Psoas muscle (tissue), 8 donors: ENCODE measurements around the gene TNNC2. TPM values are rescaled to one million over a fixed set of nuclear protein-coding genes. Genes with fewer than 3 reads are reported as not detected.

ENCODE experiments used
- ATAC-seq, 4 donors: fragments of 200-7000 bp; cut with Tn5 transposase; one replicate each; pipeline ENCODE4 v1.9.1; 2020; ENCODE audit warnings: moderate library complexity in 3 of 4, mild to moderate bottlenecking in 2 of 4
- DNase-seq, 2 donors: peaks; one replicate each; pipeline ENCODE4 v3.0.0-alpha.2; 2020
- H3K27ac ChIP-seq: fragments of 200-600 bp; one replicate; pipeline ENCODE4 v1.8.0; 2022
- H3K27me3 ChIP-seq, 3 donors: fragments of 200-600 bp in 1 of 3; one replicate each; pipeline versions ENCODE4 v1.6.1 to v1.8.0; 2013 to 2022; ENCODE audit warnings: low read length in 2 of 3, mild to moderate bottlenecking in 2 of 3, moderate library complexity in 1 of 3; ENCODE audit not compliant: insufficient read depth in 3 of 3
- H3K36me3 ChIP-seq, 2 donors: fragments of 200-600 bp in 1 of 2; one replicate each; pipeline versions ENCODE4 v1.6.1 to v1.8.0; 2013 to 2022; ENCODE audit warnings: low read depth in 1 of 2, mild to moderate bottlenecking in 1 of 2, moderate library complexity in 1 of 2; ENCODE audit not compliant: insufficient read depth in 1 of 2
- H3K4me1 ChIP-seq: fragments of 200-600 bp; one replicate; pipeline ENCODE4 v1.8.0; 2022
- H3K4me3 ChIP-seq: fragments of 200-600 bp; one replicate; pipeline ENCODE4 v1.8.0; 2022; ENCODE audit warnings: mild to moderate bottlenecking
- H3K9me3 ChIP-seq: fragments of 200-600 bp; one replicate; pipeline ENCODE4 v1.8.0; 2022
- CTCF ChIP-seq: fragments of 200-600 bp; IDR thresholded peaks from one replicate; pipeline ENCODE4 v1.8.0; 2022; ENCODE audit warnings: antibody characterized with exemption
- WGBS, 3 donors: extraction: QIAGEN DNeasy Blood & Tissue Kit; methylation state at CpG; one replicate each; pipeline versions ENCODE4 v1.1.6 to v1.1.7; 2013; 5-methylcytosine and 5-hydroxymethylcytosine counted together
- intact Hi-C, 2 donors: fragments of 100-400 bp; cut with DNase I; formaldehyde crosslinking; loops; one replicate each; pipeline versions ENCODE4 v1.11.0 to v1.14.2; 2022
- polyA plus RNA-seq, 3 donors: library from polyadenylated mRNA; stranded (reverse); fragments of 200-250 nt; gene quantifications; one replicate each; pipeline ENCODE4 v1.2.3, GENCODE V29; 2013
- total RNA-seq, 4 donors: library from RNA; stranded (reverse); fragmentation: NEBNext Ultra II Directional in 2 of 4; extraction: Animal tissue kit (Norgen Biotek cat#: 25700) in 2 of 4; gene quantifications; one replicate each; pipeline versions ENCODE4 v1.2.1 to v1.2.4, GENCODE V29; 2021 to 2023
- donor health status: healthy with polysubstance abuse.
- donor health status: DM: no; HTN: no; CAD: no; lungs with moderate emphysema.
- donor health status: Bipolar disorder and iron deficiency.
- donor health status: healthy.
- donor health status: DM: yes; HTN: yes; CAD: no.
- donor health status: DM: no; HTN: no; CAD: no.
- donor health status: DM: no; HTN: no; CAD: no.
- donor health status: DM: yes; HTN: yes; CAD: no.

Gene TNNC2
- total and polyA plus RNA-seq, 7 donors: 1,390 to 10,677 (median 3,158) TPM

GRCh38 chr20:45822857-45823256 lies 4.3 kb downstream of the TNNC2 start:
- H3K9me3 ChIP-seq: no peaks in the 10 kb centered on the region
- intact Hi-C loops: loop anchor here (5.0 kb wide), 3 partner anchors 124 to 139 kb away; no protein-coding TSS in a partner anchor
- peak overlapping the region; percentile 98 for H3K27ac ChIP-seq
- H3K4me3 ChIP-seq: peak overlapping the region; percentile 81
- peaks cover 26% of the 10 kb centered on the region for H3K4me1 ChIP-seq
- DNase-seq (no peak), ATAC-seq (no peak)
- WGBS, 3 donors: 6 to 20% (median 12%) methylated on average over 24 of the region's 24 CpGs
- TF ChIP-seq CTCF: no peak
- H3K27me3 ChIP-seq: no peaks in the 10 kb centered on the region
- peaks cover 0 to 79% of the 10 kb centered on the region in 2 donors for H3K36me3 ChIP-seq

- intact Hi-C loops: loop anchor here (5.0 kb wide), 3 partner anchors 125 to 140 kb away; no protein-coding TSS in a partner anchor
- H3K9me3 ChIP-seq: no peaks in the 10 kb centered on the region
- H3K36me3 ChIP-seq: peaks cover 0 to 79% of the 10 kb centered on the region in 2 donors
- peak overlapping the region; percentile 81 for H3K4me3 ChIP-seq
- DNase-seq (no peak), ATAC-seq (no peak)
- peak overlapping the region; percentile 98 for H3K27ac ChIP-seq
- no peak for TF ChIP-seq CTCF
- H3K4me1 ChIP-seq: peaks cover 18% of the 10 kb centered on the region
- WGBS, 3 donors: 42 to 69% (median 61%) methylated on average over 2 of the region's 2 CpGs
- no peaks in the 10 kb centered on the region for H3K27me3 ChIP-seq
These were observed 5.2 kb downstream of the TNNC2 start for GRCh38 chr20:45821947-45822346.

GRCh38 chr20:45819466-45819865 lies 7.6 kb downstream of the TNNC2 start:
- Histone ChIP-seq H3K4me3 (no peak overlapping the region), H3K9me3 (no peaks in the 10 kb centered on the region), H3K27me3 (no peaks in the 10 kb centered on the region), H3K36me3 (peaks cover 0 to 61% of the 10 kb centered on the region in 2 donors), H3K4me1 (peaks cover 14% of the 10 kb centered on the region), H3K27ac (peak overlapping the region; percentile 98)
- TF ChIP-seq CTCF: no peak
- intact Hi-C loops: no loop called here
- ATAC-seq (no peak), DNase-seq (no peak)
- WGBS, 3 donors: 80 to 94% (median 86%) methylated on average over 4 of the region's 4 CpGs

GRCh38 chr20:45818239-45818638 lies 8.9 kb downstream of the TNNC2 start:
- Histone ChIP-seq H3K27ac (peak overlapping the region; percentile 55), H3K4me3 (no peak overlapping the region), H3K4me1 (peaks cover 11% of the 10 kb centered on the region), H3K36me3 (peaks cover 0 to 49% of the 10 kb centered on the region in 2 donors), H3K9me3 (no peaks in the 10 kb centered on the region), H3K27me3 (no peaks in the 10 kb centered on the region)
- ATAC-seq (no peak), DNase-seq (no peak)
- TF ChIP-seq CTCF: no peak
- intact Hi-C loops: no loop called here
- WGBS, 3 donors: 68 to 87% (median 76%) methylated on average over 3 of the region's 3 CpGs
